HCT116 (cell line): ENCODE data around the gene FAM171A2.

ENCODE experiments used
- CEBPB ChIP-seq: IDR thresholded peaks from 2 replicates; pipeline ENCODE4 v1.6.1; 2012; ENCODE audit warnings: low read depth
- CTCF ChIP-seq, 3 experiments: fragments of 200-600 bp in 1 of 3; sonication (generic) in 1 of 3; IDR thresholded peaks in 2 of 3; conservative IDR thresholded peaks in 1 of 3; 2 replicates each; pipeline ENCODE4 v1.5.1; 2012 to 2017; ENCODE audit warnings: low read depth in 2 of 3, low read length in 2 of 3, antibody characterized with exemption in 1 of 3, borderline replicate concordance in 1 of 3, control low read depth in 1 of 3, mild to moderate bottlenecking in 1 of 3, mixed read lengths in 1 of 3, mixed run types in 1 of 3, moderate library complexity in 1 of 3; ENCODE audit not compliant: insufficient read depth in 1 of 3
- EGR1 ChIP-seq: IDR thresholded peaks from 2 replicates; pipeline ENCODE4 v1.6.1; 2012; ENCODE audit warnings: low read depth
- EZH2 ChIP-seq: fragments of 200-600 bp; sonication (generic); IDR thresholded peaks from 2 replicates; pipeline ENCODE4 v1.6.1; 2017; ENCODE audit warnings: antibody characterized with exemption, mixed run types
- FOSL1 ChIP-seq: IDR thresholded peaks from 2 replicates; pipeline ENCODE4 v1.6.1; 2012; ENCODE audit warnings: low read depth
- JUND ChIP-seq: IDR thresholded peaks from 2 replicates; pipeline ENCODE4 v1.6.1; 2012
- POLR2A ChIP-seq: IDR thresholded peaks from 2 replicates; pipeline ENCODE4 v1.7.0; 2011; ENCODE audit warnings: borderline replicate concordance; ENCODE audit not compliant: insufficient read depth, insufficient read length; ENCODE audit errors: extremely low read depth
- POLR2AphosphoS5 ChIP-seq: IDR thresholded peaks from 2 replicates; pipeline ENCODE4 v1.6.1; 2011; ENCODE audit warnings: mild to moderate bottlenecking, low read depth, low read length, moderate library complexity
- RAD21 ChIP-seq: IDR thresholded peaks from 2 replicates; pipeline ENCODE4 v1.6.1; 2012; ENCODE audit warnings: low read depth, mild to moderate bottlenecking
- REST ChIP-seq: IDR thresholded peaks from 2 replicates; pipeline ENCODE4 v1.6.1; 2012; ENCODE audit warnings: low read depth
- YY1 ChIP-seq: IDR thresholded peaks from 2 replicates; pipeline ENCODE4 v1.6.1; 2011; ENCODE audit warnings: low read length, low read depth, moderate library complexity, mild to moderate bottlenecking; ENCODE audit not compliant: insufficient replicate concordance; ENCODE audit errors: extremely low read depth
- ZBTB33 ChIP-seq: IDR thresholded peaks from 2 replicates; pipeline ENCODE4 v1.6.1; 2011; ENCODE audit warnings: mild to moderate bottlenecking, low read length, moderate library complexity; ENCODE audit not compliant: insufficient replicate concordance; ENCODE audit errors: extremely low read depth
- ZFX ChIP-seq: fragments of 450-650 bp; IDR thresholded peaks from 2 replicates; pipeline ENCODE4 v1.6.1; 2017

- no peak for TF ChIP-seq ZFX
- no peak for TF ChIP-seq CTCF (IDR thresholded peaks at IDR 0.05 in 2 of 3, conservative IDR thresholded peaks at IDR 0.05 in 1 of 3; ENCODE audit: borderline replicate concordance in 1 of 3, insufficient read depth in 1 of 3, low read depth in 2 of 3, low read length in 2 of 3)
- TF ChIP-seq ZBTB33, result no peak
- TF ChIP-seq CEBPB, result no peak
- TF ChIP-seq FOSL1, result no peak
- no peak for TF ChIP-seq EZH2
- no peak for TF ChIP-seq JUND
- TF ChIP-seq YY1, result no peak
- TF ChIP-seq REST, result no peak
- TF ChIP-seq RAD21, result no peak
- no peak for TF ChIP-seq POLR2A
- no peak for TF ChIP-seq POLR2AphosphoS5
- no peak for TF ChIP-seq EGR1
These were observed 40.1 kb downstream of the FAM171A2 start for GRCh38 chr17:44323359-44324091.
